PC-9 (cell line): ENCODE results near the gene RYR1. TPM values are rescaled to one million over a fixed set of nuclear protein-coding genes. Genes with fewer than 3 reads are reported as not detected.

Experiments used
- BruUV-seq: library from RNA; stranded (reverse); fragments of 400-500 nt; replicated peaks from 2 replicates; lab custom pipeline; 2021; lab: Mats Ljungman, UMichigan
- CTCF ChIA-PET: fragments of 300-600 bp; sonication (Branson Sonifier 250); formaldehyde crosslinking; loops from one replicate; lab custom pipeline; 2022; ENCODE audit warnings: antibody characterized with exemption; lab: Charles Lee
- POLR2A ChIA-PET: fragments of 300-600 bp; sonication (Branson Sonifier 250); formaldehyde crosslinking; loops from one replicate; lab custom pipeline; 2022; ENCODE audit warnings: antibody characterized with exemption; ENCODE audit not compliant: unreplicated experiment; lab: Charles Lee
- DNase-seq, 2 experiments: peaks; one replicate each; pipeline versions ENCODE4 v3.0.0 to v3.0.0-alpha.2; 2015 to 2022; ENCODE audit warnings: mixed read lengths in 1 of 2
- H2AFZ ChIP-seq: fragments of 200-600 bp; sonication (generic); 2 replicates; pipeline ENCODE4 v1.8.1; 2017; ENCODE audit warnings: antibody characterized with exemption
- H3F3A ChIP-seq: fragments of 200-600 bp; sonication (generic); 2 replicates; pipeline ENCODE4 v1.8.1; 2017; ENCODE audit warnings: antibody characterized with exemption, mild to moderate bottlenecking, low read depth; ENCODE audit not compliant: insufficient read depth
- H3K27ac ChIP-seq: fragments of 200-600 bp; sonication (generic); 2 replicates; pipeline ENCODE4 v1.6.1; 2016; ENCODE audit warnings: mixed run types
- H3K27me3 ChIP-seq: fragments of 200-600 bp; sonication (generic); 2 replicates; pipeline ENCODE4 v1.6.1; 2016; ENCODE audit warnings: low read depth, mixed run types; ENCODE audit not compliant: insufficient read depth
- H3K36me3 ChIP-seq: fragments of 200-600 bp; sonication (generic); 2 replicates; pipeline ENCODE4 v1.6.1; 2016; ENCODE audit warnings: low read depth, mixed run types
- H3K4me1 ChIP-seq: fragments of 200-600 bp; sonication (generic); replicated peaks from 2 replicates; pipeline ENCODE4 v1.6.1; 2016; ENCODE audit warnings: mixed run types; ENCODE audit not compliant: insufficient read depth
- H3K4me2 ChIP-seq: fragments of 200-600 bp; sonication (generic); 2 replicates; pipeline ENCODE4 v1.6.1; 2017; ENCODE audit warnings: mixed run types
- H3K4me3 ChIP-seq: fragments of 200-600 bp; sonication (generic); 2 replicates; pipeline ENCODE4 v1.6.1; 2016; ENCODE audit warnings: mixed run types
- H3K79me2 ChIP-seq: fragments of 200-600 bp; sonication (generic); 2 replicates; pipeline ENCODE4 v1.6.1; 2017; ENCODE audit warnings: low read depth, mixed run types
- H3K9me2 ChIP-seq: fragments of 200-600 bp; sonication (generic); 2 replicates; pipeline ENCODE4 v1.8.1; 2017; ENCODE audit warnings: mild to moderate bottlenecking; ENCODE audit not compliant: insufficient read depth
- H3K9me3 ChIP-seq: fragments of 200-600 bp; sonication (generic); 2 replicates; pipeline ENCODE4 v1.8.1; 2016; ENCODE audit warnings: low read depth; ENCODE audit not compliant: insufficient read depth
- H4K20me1 ChIP-seq: fragments of 200-600 bp; sonication (generic); 2 replicates; pipeline ENCODE4 v1.8.1; 2017; ENCODE audit not compliant: insufficient read depth
- CTCF ChIP-seq: fragments of 200-600 bp; sonication (generic); conservative IDR thresholded peaks from 2 replicates; pipeline ENCODE4 v1.6.1; 2017; ENCODE audit warnings: mixed run types, antibody characterized with exemption, mild to moderate bottlenecking, moderate library complexity
- EZH2 ChIP-seq: fragments of 200-600 bp; sonication (generic); IDR thresholded peaks from 2 replicates; pipeline ENCODE4 v1.8.0; 2017; ENCODE audit warnings: antibody characterized with exemption, low read depth
- intact Hi-C: fragments of 100-400 bp; cut with micrococcal nuclease; formaldehyde crosslinking; loops from one replicate; pipeline ENCODE4 v1.10.0; 2022; ENCODE audit not compliant: unreplicated experiment
- total RNA-seq: library from RNA; stranded (reverse); gene quantifications from 2 replicates; pipeline ENCODE4 v1.2.3, GENCODE V29; 2021

Gene RYR1
- total RNA-seq, 1 experiment from 2014 or later, result 1.0 TPM

GRCh38 chr19:38580080-38580479 lies 146.6 kb downstream of the RYR1 start:
- H3K79me2 ChIP-seq, result no peaks in the 10 kb centered on the region
- no TSS peak for BruUV-seq
- no peaks in the 10 kb centered on the region for H3K27me3 ChIP-seq
- intact Hi-C loops, result no loop called here
- no peaks in the 10 kb centered on the region for H3K36me3 ChIP-seq
- no peaks in the 10 kb centered on the region for H3K9me2 ChIP-seq
- no peaks in the 10 kb centered on the region for H3K9me3 ChIP-seq
- TF ChIP-seq EZH2 (no peak), CTCF (no peak)
- CTCF ChIA-PET, result no interaction called here
- POLR2A ChIA-PET, result no interaction called here
- no peaks in the 10 kb centered on the region for H4K20me1 ChIP-seq
- no peak overlapping the region for H3K27ac ChIP-seq
- no peak overlapping the region for H2AFZ ChIP-seq
- H3K4me3 ChIP-seq, result no peak overlapping the region
- no peaks in the 10 kb centered on the region; the same call in 1 of the 2 replicates for H3F3A ChIP-seq
- DNase-seq, result no peak
- peaks cover 10% of the 10 kb centered on the region for H3K4me1 ChIP-seq
- no peak overlapping the region for H3K4me2 ChIP-seq

- Histone ChIP-seq H3K9me2 (no peaks in the 10 kb centered on the region), H3K27ac (no peak overlapping the region), H3K79me2 (no peaks in the 10 kb centered on the region), H3K36me3 (no peaks in the 10 kb centered on the region), H3K9me3 (no peaks in the 10 kb centered on the region), H3F3A (no peaks in the 10 kb centered on the region; the same call in 1 of the 2 replicates), H4K20me1 (no peaks in the 10 kb centered on the region), H3K27me3 (no peaks in the 10 kb centered on the region), H2AFZ (no peak overlapping the region), H3K4me1 (peaks cover 10% of the 10 kb centered on the region), H3K4me3 (no peak overlapping the region), H3K4me2 (no peak overlapping the region)
- POLR2A ChIA-PET, result interaction anchor here (0.5 kb wide), 1 partner anchor 39 kb away, joined by 8 read pairs; no protein-coding TSS in a partner anchor
- DNase-seq, result no peak
- CTCF ChIA-PET, result interaction anchor here (0.6 kb wide), 1 partner anchor 13 kb away, joined by 15 read pairs; no protein-coding TSS in a partner anchor
- BruUV-seq, result no TSS peak
- intact Hi-C loops, result no loop called here
- no peak for TF ChIP-seq EZH2
- no peak for TF ChIP-seq CTCF
These were observed 149.9 kb downstream of the RYR1 start for GRCh38 chr19:38583219-38583984.

- no peak overlapping the region for H2AFZ ChIP-seq
- TF ChIP-seq EZH2 (no peak), CTCF (no peak)
- no peak overlapping the region for H3K4me3 ChIP-seq
- ChIA-PET CTCF (interaction anchor here (0.6 kb wide), 1 partner anchor 12 kb away, joined by 15 read pairs; no protein-coding TSS in a partner anchor), POLR2A (interaction anchor here (0.5 kb wide), 1 partner anchor 38 kb away, joined by 8 read pairs; no protein-coding TSS in a partner anchor)
- H3K36me3 ChIP-seq, result no peaks in the 10 kb centered on the region
- no peaks in the 10 kb centered on the region for H3K79me2 ChIP-seq
- intact Hi-C loops, result no loop called here
- H3K27ac ChIP-seq, result no peak overlapping the region
- no peak for DNase-seq
- BruUV-seq, result no TSS peak
- no peaks in the 10 kb centered on the region for H3K9me2 ChIP-seq
- H3K9me3 ChIP-seq, result no peaks in the 10 kb centered on the region
- H3K27me3 ChIP-seq, result no peaks in the 10 kb centered on the region
- no peaks in the 10 kb centered on the region for H4K20me1 ChIP-seq
- H3F3A ChIP-seq, result no peaks in the 10 kb centered on the region; the same call in 1 of the 2 replicates
- H3K4me2 ChIP-seq, result no peak overlapping the region
- peaks cover 7% of the 10 kb centered on the region for H3K4me1 ChIP-seq
These were observed 150.5 kb downstream of the RYR1 start for GRCh38 chr19:38583985-38584305.
